ENCODE data around the gene PPP1R12A.

PPP1R12A gene

DNA sequence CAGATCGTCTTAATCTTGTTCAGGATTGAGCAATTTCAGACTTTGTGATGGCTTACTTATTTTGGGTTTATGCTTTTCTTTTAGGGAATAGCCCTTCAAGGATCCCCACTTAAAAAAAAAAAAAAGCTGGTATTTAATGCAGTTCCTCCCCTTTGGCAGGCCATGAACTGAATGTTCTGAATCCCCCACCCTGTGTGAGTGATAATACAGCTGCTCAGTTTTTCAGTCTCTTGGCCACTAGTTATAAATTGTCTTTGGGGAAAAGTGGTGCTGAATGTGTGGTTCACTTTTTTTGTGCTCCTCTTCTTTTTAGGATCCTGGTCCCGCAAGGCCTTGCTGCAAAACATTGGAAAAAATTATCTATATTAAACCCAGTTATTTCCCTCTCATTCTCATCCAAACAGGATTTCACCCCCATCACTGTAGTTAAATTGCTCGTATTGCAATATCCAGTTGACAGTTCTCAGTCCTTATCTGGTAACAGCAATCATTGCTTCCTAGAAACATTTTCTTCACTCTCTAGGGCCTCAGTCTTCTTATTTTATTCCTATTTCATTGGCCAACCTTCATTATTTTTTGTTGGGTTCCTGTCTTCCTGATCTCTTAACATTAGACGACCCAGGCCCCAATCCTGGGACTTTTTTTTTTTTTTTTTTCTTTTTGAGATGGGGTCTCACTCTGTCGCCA, 171.0 kb downstream of the PPP1R12A start:
- DNase-seq = no peak

GRCh38 chr12:79761341-79761740, 173.6 kb downstream of the PPP1R12A start:
- DNase-seq = no peak

GRCh38 chr12:79747274-79747673, 187.6 kb downstream of the PPP1R12A start:
- no peak for DNase-seq

- DNase-seq = no peak
Measured at GRCh38 chr12:79737875-79738718, 196.8 kb downstream of the PPP1R12A start.

- no peak for DNase-seq
Measured at GRCh38 chr12:79732638-79733037, 202.3 kb downstream of the PPP1R12A start.

GRCh38 chr12:79725987-79726386, 208.9 kb downstream of the PPP1R12A start:
- DNase-seq = no peak
